ENCODE results near the gene PGM2L1. TPM values are rescaled to one million over a fixed set of nuclear protein-coding genes. Genes with fewer than 3 reads are reported as not detected.

Gene PGM2L1
- total RNA-seq, 1 donor from 2014 or later, result 20.5 TPM

DNA sequence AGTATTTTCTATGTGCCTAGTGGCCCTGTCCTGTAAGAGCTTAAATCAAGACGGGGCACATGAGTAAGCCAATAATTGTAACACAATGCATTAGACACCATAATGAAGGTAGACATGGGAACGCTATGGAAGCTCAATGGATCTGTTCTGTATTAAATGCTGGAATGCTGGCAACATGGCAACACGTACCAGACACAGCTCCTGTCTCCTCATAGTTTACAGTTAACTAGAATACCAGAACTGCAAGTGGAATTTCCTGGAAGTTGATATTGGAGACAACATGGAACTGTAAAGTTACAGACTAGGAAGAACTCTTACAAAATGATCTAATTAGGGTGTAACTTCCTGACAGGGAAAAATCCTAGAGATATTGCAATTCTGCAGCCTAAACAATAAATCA, 99.2 kb downstream of the PGM2L1 start:
- TF ChIP-seq, protein P1, sequence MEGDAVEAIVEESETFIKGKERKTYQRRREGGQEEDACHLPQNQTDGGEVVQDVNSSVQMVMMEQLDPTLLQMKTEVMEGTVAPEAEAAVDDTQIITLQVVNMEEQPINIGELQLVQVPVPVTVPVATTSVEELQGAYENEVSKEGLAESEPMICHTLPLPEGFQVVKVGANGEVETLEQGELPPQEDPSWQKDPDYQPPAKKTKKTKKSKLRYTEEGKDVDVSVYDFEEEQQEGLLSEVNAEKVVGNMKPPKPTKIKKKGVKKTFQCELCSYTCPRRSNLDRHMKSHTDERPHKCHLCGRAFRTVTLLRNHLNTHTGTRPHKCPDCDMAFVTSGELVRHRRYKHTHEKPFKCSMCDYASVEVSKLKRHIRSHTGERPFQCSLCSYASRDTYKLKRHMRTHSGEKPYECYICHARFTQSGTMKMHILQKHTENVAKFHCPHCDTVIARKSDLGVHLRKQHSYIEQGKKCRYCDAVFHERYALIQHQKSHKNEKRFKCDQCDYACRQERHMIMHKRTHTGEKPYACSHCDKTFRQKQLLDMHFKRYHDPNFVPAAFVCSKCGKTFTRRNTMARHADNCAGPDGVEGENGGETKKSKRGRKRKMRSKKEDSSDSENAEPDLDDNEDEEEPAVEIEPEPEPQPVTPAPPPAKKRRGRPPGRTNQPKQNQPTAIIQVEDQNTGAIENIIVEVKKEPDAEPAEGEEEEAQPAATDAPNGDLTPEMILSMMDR (IDR thresholded peaks at IDR 0.05; ENCODE audit: unreplicated experiment), result no peak
- H3K27me3 Mint-ChIP-seq, result peaks cover 2% of the 10 kb centered on the region
- H3K9me3 Mint-ChIP-seq (ENCODE audit: low read depth), result no peaks in the 10 kb centered on the region
- no peak overlapping the region for H3K27ac Mint-ChIP-seq
- H3K36me3 Mint-ChIP-seq (ENCODE audit: insufficient read depth), result no peaks in the 10 kb centered on the region
- H3K4me1 Mint-ChIP-seq (ENCODE audit: low read depth), result no peaks in the 10 kb centered on the region
- no peak overlapping the region for H3K4me3 Mint-ChIP-seq (ENCODE audit: low read depth)
- DNase-seq (ENCODE audit: low spot score, unreplicated experiment), result no peak

DNA sequence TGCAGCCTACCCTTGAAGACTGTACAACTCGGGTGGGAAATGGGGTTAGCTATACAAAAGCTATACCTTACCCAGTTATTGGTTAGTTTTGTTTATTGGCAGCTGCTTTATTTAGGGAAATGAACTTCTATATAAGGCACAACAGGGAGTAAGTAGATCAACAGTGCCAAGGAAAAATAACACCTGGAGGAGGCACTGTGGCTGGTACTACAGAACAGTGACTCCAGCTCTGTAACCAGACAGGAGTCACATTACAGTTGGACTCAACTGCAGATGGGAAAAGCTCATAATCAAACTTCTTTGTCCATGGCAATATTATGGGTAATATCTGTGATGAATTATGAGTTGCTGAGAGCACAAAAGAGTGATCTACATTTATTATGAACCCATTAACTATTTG, 100.7 kb downstream of the PGM2L1 start:
- no peaks in the 10 kb centered on the region for H3K4me1 Mint-ChIP-seq (ENCODE audit: low read depth)
- no peak for DNase-seq (ENCODE audit: low spot score, unreplicated experiment)
- H3K27me3 Mint-ChIP-seq, result peaks cover 3% of the 10 kb centered on the region
- H3K36me3 Mint-ChIP-seq (ENCODE audit: insufficient read depth), result no peaks in the 10 kb centered on the region
- no peak overlapping the region for H3K4me3 Mint-ChIP-seq (ENCODE audit: low read depth)
- TF ChIP-seq, protein P1 (IDR thresholded peaks at IDR 0.05; ENCODE audit: unreplicated experiment), result no peak
- no peak overlapping the region for H3K27ac Mint-ChIP-seq
- H3K9me3 Mint-ChIP-seq (ENCODE audit: low read depth), result no peaks in the 10 kb centered on the region

DNA sequence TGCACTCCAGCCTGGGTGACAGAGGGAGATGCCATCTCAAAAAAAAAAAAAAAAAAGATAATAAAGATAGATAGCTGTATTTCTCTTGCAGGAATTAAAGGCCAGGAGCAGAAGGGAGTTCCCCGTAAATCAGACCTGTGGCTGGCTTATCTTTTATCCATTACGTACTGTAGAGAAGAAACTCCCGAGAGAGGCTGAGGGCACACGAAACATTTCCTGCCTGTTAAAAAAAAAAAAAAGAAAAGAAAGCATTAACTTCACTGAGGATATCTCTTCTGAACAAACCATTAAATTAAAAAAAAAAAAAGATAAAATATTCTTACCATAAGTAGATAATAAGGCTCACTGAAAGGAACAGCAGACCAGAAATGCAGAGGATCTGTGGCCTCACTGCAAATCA, 109.3 kb downstream of the PGM2L1 start:
- H3K4me1 Mint-ChIP-seq (ENCODE audit: low read depth), result no peaks in the 10 kb centered on the region
- H3K27ac Mint-ChIP-seq, result no peak overlapping the region
- DNase-seq (ENCODE audit: low spot score, unreplicated experiment), result no peak
- peaks cover 4% of the 10 kb centered on the region for H3K27me3 Mint-ChIP-seq
- no peak overlapping the region for H3K4me3 Mint-ChIP-seq (ENCODE audit: low read depth)
- H3K9me3 Mint-ChIP-seq (ENCODE audit: low read depth), result no peaks in the 10 kb centered on the region
- H3K36me3 Mint-ChIP-seq (ENCODE audit: insufficient read depth), result no peaks in the 10 kb centered on the region
- TF ChIP-seq, protein P1 (IDR thresholded peaks at IDR 0.05; ENCODE audit: unreplicated experiment), result no peak

DNA sequence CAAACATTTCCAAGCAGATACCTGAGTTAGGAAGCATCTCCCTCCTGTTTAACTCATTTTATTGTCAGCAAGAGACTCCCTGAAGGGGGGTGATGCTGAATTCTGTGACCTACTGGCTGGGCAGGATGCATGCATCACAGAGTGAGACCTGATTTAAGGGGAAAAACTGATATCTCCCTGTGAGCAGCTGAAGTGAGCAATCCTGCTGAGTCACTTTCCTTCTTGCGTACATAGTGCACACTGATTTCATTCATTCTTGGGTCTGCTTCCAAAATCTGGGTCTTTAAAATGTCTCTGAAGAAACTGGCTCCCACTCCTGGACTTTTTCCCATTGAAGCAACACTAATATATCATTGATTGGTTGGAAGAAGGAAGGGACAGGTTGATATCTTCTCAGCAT, 110.1 kb downstream of the PGM2L1 start:
- Mint-ChIP-seq H3K4me1 (ENCODE audit: low read depth) (no peaks in the 10 kb centered on the region), H3K27ac (no peak overlapping the region), H3K36me3 (ENCODE audit: insufficient read depth) (no peaks in the 10 kb centered on the region), H3K27me3 (peaks cover 3% of the 10 kb centered on the region), H3K4me3 (ENCODE audit: low read depth) (no peak overlapping the region), H3K9me3 (ENCODE audit: low read depth) (no peaks in the 10 kb centered on the region)
- no peak for DNase-seq (ENCODE audit: low spot score, unreplicated experiment)
- TF ChIP-seq, protein P1 (IDR thresholded peaks at IDR 0.05; ENCODE audit: unreplicated experiment), result no peak

DNA sequence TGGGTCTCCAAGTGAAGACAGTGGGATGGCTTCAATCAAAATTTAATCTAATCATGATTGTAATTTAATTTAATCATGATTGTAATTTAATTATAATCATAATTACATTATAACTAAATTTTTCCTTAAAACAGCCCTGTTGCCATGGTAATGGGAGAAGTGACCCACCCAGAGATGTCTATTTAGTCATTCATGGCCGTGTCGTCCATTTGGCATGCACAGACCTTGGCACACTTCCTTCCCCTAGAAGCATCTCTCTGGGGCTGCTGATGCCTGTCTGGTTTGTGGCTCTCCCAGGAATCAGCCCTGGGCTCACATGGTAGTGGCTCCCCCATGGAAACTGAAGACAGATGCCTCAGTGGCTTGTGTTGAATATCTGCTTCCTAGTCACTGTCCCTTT, 113.8 kb downstream of the PGM2L1 start:
- no peak overlapping the region for H3K27ac Mint-ChIP-seq
- no peaks in the 10 kb centered on the region for H3K36me3 Mint-ChIP-seq (ENCODE audit: insufficient read depth)
- DNase-seq (ENCODE audit: low spot score, unreplicated experiment), result no peak
- H3K4me1 Mint-ChIP-seq (ENCODE audit: low read depth), result no peaks in the 10 kb centered on the region
- H3K4me3 Mint-ChIP-seq (ENCODE audit: low read depth), result no peak overlapping the region
- H3K27me3 Mint-ChIP-seq, result peaks cover 3% of the 10 kb centered on the region
- no peaks in the 10 kb centered on the region for H3K9me3 Mint-ChIP-seq (ENCODE audit: low read depth)
- TF ChIP-seq, protein P1 (IDR thresholded peaks at IDR 0.05; ENCODE audit: unreplicated experiment), result no peak

Data from progenitor cell of endocrine pancreas (in vitro differentiated cells).